Ishikawa (cell line): ENCODE data around the gene SLC4A2.

Experiments
- CEBPB ChIP-seq: IDR thresholded peaks from 2 replicates; pipeline ENCODE4 v1.6.1; 2012
- CREB1 ChIP-seq: IDR thresholded peaks from 2 replicates; pipeline ENCODE4 v1.6.1; 2012; ENCODE audit warnings: low read depth
- EGR1 ChIP-seq: IDR thresholded peaks from 2 replicates; pipeline ENCODE4 v1.6.1; 2012
- EP300 ChIP-seq: IDR thresholded peaks from 2 replicates; pipeline ENCODE4 v1.6.1; 2012; ENCODE audit warnings: borderline replicate concordance
- FOXM1 ChIP-seq: IDR thresholded peaks from 2 replicates; pipeline ENCODE4 v1.6.1; 2012; ENCODE audit warnings: low read depth, borderline replicate concordance
- MAX ChIP-seq: IDR thresholded peaks from 2 replicates; pipeline ENCODE4 v1.6.1; 2012
- NFIC ChIP-seq: IDR thresholded peaks from 2 replicates; pipeline ENCODE4 v1.6.1; 2012
- RAD21 ChIP-seq: IDR thresholded peaks from 2 replicates; pipeline ENCODE4 v1.6.1; 2012; ENCODE audit warnings: low read depth
- REST ChIP-seq: IDR thresholded peaks from 2 replicates; pipeline ENCODE4 v1.6.1; 2012; ENCODE audit warnings: low read depth, mild to moderate bottlenecking
- TAF1 ChIP-seq: IDR thresholded peaks from 2 replicates; pipeline ENCODE4 v1.6.1; 2012; ENCODE audit warnings: low read depth, mild to moderate bottlenecking
- TCF12 ChIP-seq: IDR thresholded peaks from 2 replicates; pipeline ENCODE4 v1.6.1; 2012; ENCODE audit warnings: low read depth
- TEAD4 ChIP-seq: IDR thresholded peaks from 2 replicates; pipeline ENCODE4 v1.6.1; 2012
- USF1 ChIP-seq: IDR thresholded peaks from 2 replicates; pipeline ENCODE4 v1.6.1; 2012
- YY1 ChIP-seq: IDR thresholded peaks from 2 replicates; pipeline ENCODE4 v1.6.1; 2012; ENCODE audit warnings: low read depth
- ZBTB7A ChIP-seq: IDR thresholded peaks from 2 replicates; pipeline ENCODE4 v1.6.1; 2012; ENCODE audit warnings: low read depth

Gene SLC4A2

GRCh38 chr7:151019130-151019447 is 40.3 kb upstream of the SLC4A2 start:
- TF ChIP-seq REST: peak; percentile 47
- TF ChIP-seq NFIC: no peak
- TF ChIP-seq TAF1: no peak
- TF ChIP-seq ZBTB7A: peak; percentile 4; the same call in 1 of the 2 replicates
- TF ChIP-seq EP300: no peak
- 0 out of 2 replicates have a peak, but pooled peaks have one; percentile 8 for TF ChIP-seq YY1
- no peak for TF ChIP-seq MAX
- no peak for TF ChIP-seq TCF12
- no peak for TF ChIP-seq CREB1
- no peak for TF ChIP-seq USF1
- no peak for TF ChIP-seq TEAD4
- TF ChIP-seq CEBPB: no peak
- TF ChIP-seq RAD21: no peak
- TF ChIP-seq EGR1: no peak
- no peak for TF ChIP-seq FOXM1

- TF ChIP-seq TEAD4 (no peak), REST (no peak), USF1 (no peak), FOXM1 (no peak), CEBPB (no peak), MAX (no peak), YY1 (no peak), TAF1 (no peak), EGR1 (no peak), ZBTB7A (no peak), EP300 (no peak)
These were observed 39.2 kb upstream of the SLC4A2 start for GRCh38 chr7:151020231-151020630.

GRCh38 chr7:151023232-151023631 is 36.2 kb upstream of the SLC4A2 start:
- TF ChIP-seq YY1 (no peak), TCF12 (no peak), CREB1 (no peak), EP300 (no peak), RAD21 (no peak), CEBPB (no peak), REST (no peak), TAF1 (no peak), MAX (no peak), FOXM1 (no peak), TEAD4 (no peak), ZBTB7A (no peak)

- TF ChIP-seq EP300 (no peak), TCF12 (no peak), CEBPB (no peak), TEAD4 (no peak), YY1 (no peak), CREB1 (no peak), FOXM1 (no peak), RAD21 (no peak), NFIC (no peak), REST (no peak), USF1 (no peak), ZBTB7A (no peak), TAF1 (no peak), EGR1 (no peak), MAX (no peak)
These were observed 34.8 kb upstream of the SLC4A2 start, which contains the start of gene ATG9B for GRCh38 chr7:151024435-151025056. ATG9B (minus strand) TSS chr7:151024494; CDS start chr7:151024423, 71 bp downstream.
